ENCODE results near the gene ATP12A.

The ATP12A gene

DNA sequence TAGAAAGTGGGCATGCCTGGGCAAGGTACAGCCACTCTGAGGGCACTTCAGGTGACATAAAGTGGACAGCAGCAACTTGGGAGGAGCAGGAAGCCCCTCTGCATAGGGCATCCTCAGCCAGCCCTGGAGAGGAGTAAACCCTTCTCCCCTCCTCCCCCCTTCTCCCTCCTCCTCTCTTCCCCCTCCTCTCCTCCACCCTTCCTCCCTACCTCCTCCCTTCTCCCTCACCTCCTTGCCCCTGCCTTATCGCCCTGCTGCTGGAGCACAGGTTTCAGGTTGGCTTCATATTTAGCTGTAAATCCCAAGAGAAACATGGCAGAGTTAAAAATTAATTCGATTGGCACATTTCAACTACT is 30.5 kb upstream of the ATP12A start:
- H3K36me3 ChIP-seq (ENCODE audit: insufficient read depth, low read length): no peaks in the 10 kb centered on the region
- H3K4me1 ChIP-seq (ENCODE audit: control insufficient read depth, insufficient read depth, low read length): no peaks in the 10 kb centered on the region
- H3K4me2 ChIP-seq (ENCODE audit: low read length): no peak overlapping the region
- no peak overlapping the region for H3K4me3 ChIP-seq (ENCODE audit: low read length)
- H3K9me3 ChIP-seq (replicated peaks; ENCODE audit: low read length): no peaks in the 10 kb centered on the region
- no peak overlapping the region for H3K9ac ChIP-seq (ENCODE audit: low read depth, low read length)
- H3K27me3 ChIP-seq (ENCODE audit: control insufficient read depth, insufficient read depth, low read length): no peaks in the 10 kb centered on the region

DNA sequence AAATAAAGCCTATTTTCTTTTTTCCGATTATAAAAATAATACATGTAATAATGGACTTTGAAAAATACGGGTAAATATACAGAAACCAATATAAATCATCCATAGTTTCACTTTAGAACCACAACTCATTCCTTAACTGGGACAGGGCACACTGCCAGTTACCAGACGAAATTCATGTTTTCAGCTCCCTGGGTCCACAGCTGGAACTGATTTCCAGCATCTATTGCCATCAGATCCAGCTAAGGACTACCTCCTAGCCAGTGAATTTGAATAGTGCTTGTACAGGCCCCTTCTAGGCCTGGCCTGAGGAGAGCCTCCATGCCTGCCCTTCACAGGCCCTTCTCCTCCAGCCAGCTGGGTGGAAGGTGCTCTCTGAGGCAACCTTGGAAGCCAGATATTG is 30.0 kb upstream of the ATP12A start:
- Histone ChIP-seq H3K4me3 (ENCODE audit: low read length) (no peak overlapping the region), H3K9me3 (replicated peaks; ENCODE audit: low read length) (no peaks in the 10 kb centered on the region), H3K27me3 (ENCODE audit: control insufficient read depth, insufficient read depth, low read length) (no peaks in the 10 kb centered on the region), H3K36me3 (ENCODE audit: insufficient read depth, low read length) (no peaks in the 10 kb centered on the region), H3K4me2 (ENCODE audit: low read length) (no peak overlapping the region), H3K4me1 (ENCODE audit: control insufficient read depth, insufficient read depth, low read length) (no peaks in the 10 kb centered on the region), H3K9ac (ENCODE audit: low read depth, low read length) (no peak overlapping the region)

DNA sequence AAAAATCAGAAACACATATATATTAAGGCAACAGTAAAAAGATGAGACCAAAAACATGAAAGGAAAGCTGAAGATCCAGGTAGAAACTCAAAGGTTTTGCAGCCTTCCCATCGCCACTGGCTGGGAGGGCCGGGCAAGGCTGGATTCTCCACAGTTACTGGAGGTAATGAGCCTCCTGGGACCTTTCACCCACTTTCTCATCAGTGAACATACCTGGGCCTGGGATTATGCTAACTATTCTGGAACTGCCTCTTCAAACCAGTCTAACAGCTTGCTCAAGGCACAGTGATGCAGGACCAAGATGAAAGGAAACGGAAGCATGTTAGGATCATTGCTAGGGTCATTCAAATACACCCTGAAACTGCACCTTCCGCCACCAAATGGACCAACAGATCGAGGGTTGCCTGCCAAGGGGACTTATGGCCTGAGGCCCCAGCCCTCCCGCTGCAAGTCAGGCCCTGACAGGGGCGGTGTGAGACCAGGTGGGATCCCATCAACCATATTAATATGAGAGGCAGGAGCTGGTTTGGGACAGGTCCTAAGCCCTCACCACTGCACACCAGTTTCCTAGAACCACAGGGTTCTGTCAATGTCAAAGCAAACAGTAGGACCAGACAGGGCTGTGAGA is 28.4 kb upstream of the ATP12A start:
- Histone ChIP-seq H3K4me1 (ENCODE audit: control insufficient read depth, insufficient read depth, low read length) (no peaks in the 10 kb centered on the region), H3K9me3 (replicated peaks; ENCODE audit: low read length) (no peaks in the 10 kb centered on the region), H3K27me3 (ENCODE audit: control insufficient read depth, insufficient read depth, low read length) (no peaks in the 10 kb centered on the region), H3K4me2 (ENCODE audit: low read length) (no peak overlapping the region), H3K9ac (ENCODE audit: low read depth, low read length) (no peak overlapping the region), H3K36me3 (ENCODE audit: insufficient read depth, low read length) (no peaks in the 10 kb centered on the region), H3K4me3 (ENCODE audit: low read length) (no peak overlapping the region)

DNA sequence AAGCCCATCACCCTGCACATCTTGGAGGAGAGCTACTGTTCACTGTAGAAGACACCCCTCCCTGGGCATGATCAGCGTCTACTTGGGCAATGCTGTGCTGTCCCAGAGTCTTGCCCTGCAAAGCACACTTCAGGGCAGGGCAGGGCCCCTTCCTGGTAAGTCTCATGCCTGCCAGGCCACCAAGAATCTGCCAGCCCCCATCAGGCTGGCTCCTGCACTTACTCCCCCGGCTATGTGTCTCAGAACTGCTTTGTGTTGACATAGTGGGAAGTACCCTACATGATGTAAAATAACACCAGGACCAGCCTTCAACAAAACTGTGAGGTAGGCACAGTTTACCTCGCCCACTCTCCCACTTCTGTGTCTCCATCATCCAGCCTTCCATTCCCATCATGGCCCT is 27.8 kb upstream of the ATP12A start:
- Histone ChIP-seq H3K9me3 (replicated peaks; ENCODE audit: low read length) (no peaks in the 10 kb centered on the region), H3K9ac (ENCODE audit: low read depth, low read length) (no peak overlapping the region), H3K4me1 (ENCODE audit: control insufficient read depth, insufficient read depth, low read length) (no peaks in the 10 kb centered on the region), H3K4me3 (ENCODE audit: low read length) (no peak overlapping the region), H3K27me3 (ENCODE audit: control insufficient read depth, insufficient read depth, low read length) (no peaks in the 10 kb centered on the region), H3K4me2 (ENCODE audit: low read length) (no peak overlapping the region), H3K36me3 (ENCODE audit: insufficient read depth, low read length) (no peaks in the 10 kb centered on the region)

- H3K9ac ChIP-seq (ENCODE audit: low read depth, low read length): no peak overlapping the region
- H3K4me1 ChIP-seq (ENCODE audit: control insufficient read depth, insufficient read depth, low read length): no peaks in the 10 kb centered on the region
- H3K4me3 ChIP-seq (ENCODE audit: low read length): no peak overlapping the region
- H3K4me2 ChIP-seq (ENCODE audit: low read length): no peak overlapping the region
- H3K27me3 ChIP-seq (ENCODE audit: control insufficient read depth, insufficient read depth, low read length): no peaks in the 10 kb centered on the region
- H3K9me3 ChIP-seq (replicated peaks; ENCODE audit: low read length): no peaks in the 10 kb centered on the region
- H3K36me3 ChIP-seq (ENCODE audit: insufficient read depth, low read length): no peaks in the 10 kb centered on the region
Observed at GRCh38 chr13:24654741-24655140, 25.5 kb upstream of the ATP12A start.

- Histone ChIP-seq H3K4me2 (ENCODE audit: low read length) (no peak overlapping the region), H3K9ac (ENCODE audit: low read depth, low read length) (no peak overlapping the region), H3K4me3 (ENCODE audit: low read length) (no peak overlapping the region), H3K27me3 (ENCODE audit: control insufficient read depth, insufficient read depth, low read length) (no peaks in the 10 kb centered on the region), H3K9me3 (replicated peaks; ENCODE audit: low read length) (no peaks in the 10 kb centered on the region), H3K36me3 (ENCODE audit: insufficient read depth, low read length) (no peaks in the 10 kb centered on the region), H3K4me1 (ENCODE audit: control insufficient read depth, insufficient read depth, low read length) (no peaks in the 10 kb centered on the region)
Observed at GRCh38 chr13:24659239-24659638, 21.0 kb upstream of the ATP12A start.

DNA sequence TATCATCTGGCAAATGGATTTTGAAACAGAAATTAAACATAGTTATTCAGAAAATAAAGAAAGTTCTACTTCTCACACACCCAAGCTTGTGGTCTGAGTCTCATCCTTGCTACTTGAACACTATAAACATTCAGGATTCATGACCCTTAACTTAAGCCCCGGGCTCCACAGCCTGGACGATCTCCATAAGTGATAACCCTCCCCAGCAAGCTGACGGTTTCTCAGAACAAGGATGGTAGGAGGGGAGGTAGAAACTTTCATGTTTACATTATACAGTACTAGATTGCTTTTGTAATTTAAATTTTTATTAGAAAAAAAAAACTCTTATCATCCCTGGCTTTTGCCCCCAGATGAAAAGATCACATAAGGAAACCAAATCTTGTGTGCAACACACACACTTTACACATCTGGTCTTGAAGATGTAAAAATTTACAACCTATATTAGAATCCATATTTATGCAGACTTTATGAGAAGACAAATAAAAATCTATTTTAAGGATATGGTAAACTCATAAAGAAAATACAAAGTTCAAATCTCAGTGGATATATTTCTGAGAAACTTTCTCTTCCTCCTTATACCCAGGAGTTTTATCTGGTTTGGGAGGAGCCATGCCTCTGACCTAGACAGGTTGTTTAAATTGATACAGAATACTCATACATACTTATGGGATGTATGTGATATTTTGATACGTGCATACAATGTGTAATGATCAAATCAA is 20.0 kb upstream of the ATP12A start:
- H3K9ac ChIP-seq (ENCODE audit: low read depth, low read length): no peak overlapping the region
- H3K9me3 ChIP-seq (replicated peaks; ENCODE audit: low read length): no peaks in the 10 kb centered on the region
- H3K4me2 ChIP-seq (ENCODE audit: low read length): no peak overlapping the region
- no peaks in the 10 kb centered on the region for H3K27me3 ChIP-seq (ENCODE audit: control insufficient read depth, insufficient read depth, low read length)
- no peaks in the 10 kb centered on the region for H3K36me3 ChIP-seq (ENCODE audit: insufficient read depth, low read length)
- no peaks in the 10 kb centered on the region for H3K4me1 ChIP-seq (ENCODE audit: control insufficient read depth, insufficient read depth, low read length)
- H3K4me3 ChIP-seq (ENCODE audit: low read length): no peak overlapping the region

- H3K4me1 ChIP-seq (ENCODE audit: control insufficient read depth, insufficient read depth, low read length): no peaks in the 10 kb centered on the region
- H3K9me3 ChIP-seq (replicated peaks; ENCODE audit: low read length): no peaks in the 10 kb centered on the region
- no peak overlapping the region for H3K4me2 ChIP-seq (ENCODE audit: low read length)
- no peak overlapping the region for H3K9ac ChIP-seq (ENCODE audit: low read depth, low read length)
- H3K36me3 ChIP-seq (ENCODE audit: insufficient read depth, low read length): no peaks in the 10 kb centered on the region
- H3K4me3 ChIP-seq (ENCODE audit: low read length): no peak overlapping the region
- H3K27me3 ChIP-seq (ENCODE audit: control insufficient read depth, insufficient read depth, low read length): peaks cover under 1% of the 10 kb centered on the region
Observed at GRCh38 chr13:24661713-24662112, 18.5 kb upstream of the ATP12A start.

GRCh38 chr13:24662195-24663088 is 17.8 kb upstream of the ATP12A start:
- Histone ChIP-seq H3K4me2 (ENCODE audit: low read length) (no peak overlapping the region), H3K4me3 (ENCODE audit: low read length) (no peak overlapping the region), H3K27me3 (ENCODE audit: control insufficient read depth, insufficient read depth, low read length) (peaks cover 7% of the 10 kb centered on the region), H3K36me3 (ENCODE audit: insufficient read depth, low read length) (no peaks in the 10 kb centered on the region), H3K9ac (ENCODE audit: low read depth, low read length) (no peak overlapping the region), H3K4me1 (ENCODE audit: control insufficient read depth, insufficient read depth, low read length) (no peaks in the 10 kb centered on the region), H3K9me3 (replicated peaks; ENCODE audit: low read length) (no peaks in the 10 kb centered on the region)

- no peaks in the 10 kb centered on the region for H3K36me3 ChIP-seq (ENCODE audit: insufficient read depth, low read length)
- H3K4me1 ChIP-seq (ENCODE audit: control insufficient read depth, insufficient read depth, low read length): no peaks in the 10 kb centered on the region
- no peak overlapping the region for H3K9ac ChIP-seq (ENCODE audit: low read depth, low read length)
- H3K4me3 ChIP-seq (ENCODE audit: low read length): no peak overlapping the region
- H3K27me3 ChIP-seq (ENCODE audit: control insufficient read depth, insufficient read depth, low read length): peaks cover 12% of the 10 kb centered on the region
- H3K9me3 ChIP-seq (replicated peaks; ENCODE audit: low read length): no peaks in the 10 kb centered on the region
- H3K4me2 ChIP-seq (ENCODE audit: low read length): no peak overlapping the region
Observed at GRCh38 chr13:24663089-24663395, 17.2 kb upstream of the ATP12A start.

DNA sequence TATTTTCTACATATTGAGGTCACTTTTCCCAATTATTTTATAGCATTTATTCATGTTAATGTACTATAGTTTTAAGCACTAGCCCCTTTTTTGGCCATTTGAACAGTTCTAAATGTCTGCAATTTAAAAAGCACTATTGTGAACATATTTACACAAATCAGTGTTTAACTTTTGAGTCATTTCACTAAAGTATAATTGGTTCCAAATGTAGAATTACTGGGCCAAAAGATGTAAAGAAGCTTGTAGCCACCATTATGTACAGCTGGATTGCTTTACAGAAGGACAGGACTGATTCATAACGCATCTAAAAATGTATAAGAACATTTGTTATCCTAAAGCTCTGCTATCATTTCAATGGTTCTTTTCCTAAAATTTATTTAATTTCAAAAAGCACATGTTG is 16.6 kb upstream of the ATP12A start:
- Histone ChIP-seq H3K9ac (ENCODE audit: low read depth, low read length) (no peak overlapping the region), H3K36me3 (ENCODE audit: insufficient read depth, low read length) (no peaks in the 10 kb centered on the region), H3K4me2 (ENCODE audit: low read length) (no peak overlapping the region)

More for the DNA sequence above, 16.6 kb upstream of the ATP12A start:
- Histone ChIP-seq H3K27me3 (ENCODE audit: control insufficient read depth, insufficient read depth, low read length) (peaks cover 14% of the 10 kb centered on the region), H3K4me1 (ENCODE audit: control insufficient read depth, insufficient read depth, low read length) (no peaks in the 10 kb centered on the region), H3K4me3 (ENCODE audit: low read length) (no peak overlapping the region), H3K9me3 (replicated peaks; ENCODE audit: low read length) (no peaks in the 10 kb centered on the region)
